ENCODE results near the gene NFKBIL1.
"Not testable (repeated sequence)": the region's sequence is repeated elsewhere in the genome, so short reads cannot be mapped to it uniquely, and the experiment has no call there.

The NFKBIL1 gene

DNA sequence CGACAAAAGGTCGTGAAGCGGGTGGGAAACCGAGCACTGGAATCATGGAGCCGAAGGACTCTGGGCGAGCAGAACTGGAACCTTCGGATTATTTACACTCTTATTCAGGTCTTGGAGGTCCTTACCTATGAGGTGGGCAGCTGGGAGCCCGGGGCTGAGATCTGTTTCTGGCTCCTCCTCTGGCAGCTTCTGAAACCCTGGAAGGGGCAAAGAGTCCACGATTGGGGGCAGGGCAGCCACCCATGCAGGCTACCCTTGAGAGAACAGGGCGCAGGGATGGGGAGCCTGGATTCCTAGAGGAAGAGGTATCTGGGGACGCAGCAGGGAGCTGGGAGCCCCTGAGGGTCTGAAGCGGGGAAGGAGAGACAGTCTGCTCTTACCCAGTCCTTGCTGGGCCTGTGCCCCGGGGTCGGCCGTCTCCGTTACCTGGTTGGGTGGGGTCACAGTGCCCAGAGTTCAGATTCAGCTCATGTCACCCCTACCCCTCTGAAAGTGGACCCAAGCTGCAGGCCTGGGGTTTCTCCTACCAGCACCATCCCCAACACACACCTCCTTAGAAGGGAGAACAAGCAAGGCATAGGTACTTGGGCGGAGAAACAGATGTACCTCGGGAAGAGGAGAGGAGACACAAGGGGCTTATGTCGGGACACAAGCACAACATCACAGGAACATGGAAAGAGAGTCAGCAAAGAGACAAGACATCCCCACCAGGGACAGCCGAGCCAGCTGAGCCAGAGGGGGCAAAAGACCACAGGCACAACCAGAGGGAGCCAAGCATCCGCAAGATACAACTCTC is 34.2 kb downstream of the NFKBIL1 start:
- DNase-seq (ENCODE audit: low read depth) = no peak

DNA sequence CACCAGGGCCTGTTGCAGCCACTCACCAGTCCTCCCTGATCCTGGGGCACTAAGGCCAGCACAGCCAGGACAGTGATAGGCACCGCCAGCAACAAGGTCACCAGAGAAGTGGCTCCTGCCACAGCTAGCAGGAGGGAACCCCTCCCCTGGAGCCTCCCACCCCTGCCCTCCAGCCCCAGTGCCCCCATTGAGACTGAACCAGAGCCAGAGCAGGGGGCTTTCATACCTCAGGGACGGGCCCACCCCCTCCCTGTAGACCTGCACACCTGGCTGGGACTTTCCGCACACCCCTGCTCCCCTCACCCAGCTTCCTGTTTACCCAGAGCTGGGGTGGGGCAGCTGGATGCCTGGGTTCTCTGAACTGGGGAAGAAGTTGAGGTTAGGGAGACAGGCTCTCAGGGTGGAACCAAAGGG is 34.8 kb downstream of the NFKBIL1 start, which contains the start of gene LTB:
LTB (minus strand) TSS at position 195 of the 414 bp plus-strand sequence; CDS start at position 188, 7 bp downstream.
- DNase-seq (ENCODE audit: low read depth) = no peak

DNA sequence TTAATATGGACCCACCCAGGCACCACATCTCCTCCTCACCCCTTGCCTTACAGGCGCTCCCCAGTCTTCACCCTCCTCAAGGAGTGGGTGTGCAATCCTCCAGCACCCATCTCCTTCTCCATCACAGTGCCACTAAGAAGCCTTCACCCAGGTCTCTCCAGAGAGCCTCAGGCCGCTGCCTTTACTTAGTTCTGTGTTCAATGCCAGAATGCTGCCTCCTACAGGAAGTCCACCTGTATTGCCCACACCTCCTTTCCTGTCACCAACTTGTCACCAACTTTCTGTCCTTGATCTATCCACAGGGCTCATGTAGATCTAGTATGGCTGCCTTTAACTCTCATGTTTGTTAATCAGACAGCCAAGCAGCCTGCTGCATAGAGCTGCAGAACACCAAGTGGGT is 38.1 kb downstream of the NFKBIL1 start:
- DNase-seq (ENCODE audit: low read depth) = no peak

DNA sequence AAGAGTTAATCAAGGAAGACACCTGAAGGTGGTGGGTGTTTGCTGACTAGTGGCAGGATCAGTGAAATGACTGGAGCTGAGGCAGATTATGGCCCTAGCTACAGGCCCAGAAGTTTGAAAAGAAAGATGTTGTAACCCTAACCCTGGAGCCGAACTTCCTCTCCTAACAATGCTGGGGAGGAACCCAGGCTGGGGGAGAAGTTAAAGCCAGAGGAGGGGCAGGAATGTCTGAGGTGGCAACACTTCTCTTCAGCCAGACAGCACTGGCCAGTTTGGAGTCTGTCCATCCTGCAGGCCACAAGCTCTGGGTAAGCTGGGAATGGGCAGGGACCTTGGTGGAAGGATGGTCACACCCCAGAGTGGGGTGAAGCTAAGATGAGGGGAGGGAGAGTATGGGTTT is 38.6 kb downstream of the NFKBIL1 start, which contains the start of gene LST1:
LST1 (plus strand) TSS at position 270 of the 400 bp plus-strand sequence. CDS start 1,023 bp downstream, outside the sequence.
- no peak for DNase-seq (ENCODE audit: low read depth)

DNA sequence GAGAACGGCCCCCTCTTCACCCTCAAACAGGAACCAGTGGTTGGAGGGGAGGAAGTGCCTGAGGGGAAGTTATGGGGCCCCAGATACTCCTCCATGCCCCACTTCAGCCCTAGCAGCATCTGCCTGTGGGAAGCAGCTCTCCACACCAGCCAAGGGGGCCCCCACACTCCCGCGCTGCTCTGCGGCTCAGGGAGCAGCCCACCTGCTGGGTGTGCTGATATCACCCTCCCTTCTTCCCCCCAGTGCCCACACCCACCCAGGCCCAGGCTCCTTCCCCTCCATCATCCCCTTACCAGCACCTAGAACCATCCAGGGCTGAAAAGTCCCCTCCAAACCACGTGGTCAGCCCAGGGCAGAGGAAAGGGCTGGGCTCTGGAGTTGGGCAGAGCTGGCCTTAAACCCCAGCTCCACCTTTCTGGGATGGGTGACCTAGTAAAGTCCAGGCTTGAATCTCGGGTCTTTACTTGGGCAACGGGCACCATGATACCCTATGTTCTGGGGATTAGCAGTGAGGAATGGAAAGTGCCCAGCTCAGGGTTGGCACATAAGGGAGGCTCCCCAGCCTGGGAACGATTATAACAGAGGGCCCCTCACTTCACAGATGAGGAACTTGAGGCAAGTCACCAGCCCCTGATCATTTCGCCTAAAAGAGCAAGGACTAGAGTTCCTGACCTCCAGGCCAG is 39.3 kb downstream of the NFKBIL1 start:
- no peak for DNase-seq (ENCODE audit: low read depth)

DNA sequence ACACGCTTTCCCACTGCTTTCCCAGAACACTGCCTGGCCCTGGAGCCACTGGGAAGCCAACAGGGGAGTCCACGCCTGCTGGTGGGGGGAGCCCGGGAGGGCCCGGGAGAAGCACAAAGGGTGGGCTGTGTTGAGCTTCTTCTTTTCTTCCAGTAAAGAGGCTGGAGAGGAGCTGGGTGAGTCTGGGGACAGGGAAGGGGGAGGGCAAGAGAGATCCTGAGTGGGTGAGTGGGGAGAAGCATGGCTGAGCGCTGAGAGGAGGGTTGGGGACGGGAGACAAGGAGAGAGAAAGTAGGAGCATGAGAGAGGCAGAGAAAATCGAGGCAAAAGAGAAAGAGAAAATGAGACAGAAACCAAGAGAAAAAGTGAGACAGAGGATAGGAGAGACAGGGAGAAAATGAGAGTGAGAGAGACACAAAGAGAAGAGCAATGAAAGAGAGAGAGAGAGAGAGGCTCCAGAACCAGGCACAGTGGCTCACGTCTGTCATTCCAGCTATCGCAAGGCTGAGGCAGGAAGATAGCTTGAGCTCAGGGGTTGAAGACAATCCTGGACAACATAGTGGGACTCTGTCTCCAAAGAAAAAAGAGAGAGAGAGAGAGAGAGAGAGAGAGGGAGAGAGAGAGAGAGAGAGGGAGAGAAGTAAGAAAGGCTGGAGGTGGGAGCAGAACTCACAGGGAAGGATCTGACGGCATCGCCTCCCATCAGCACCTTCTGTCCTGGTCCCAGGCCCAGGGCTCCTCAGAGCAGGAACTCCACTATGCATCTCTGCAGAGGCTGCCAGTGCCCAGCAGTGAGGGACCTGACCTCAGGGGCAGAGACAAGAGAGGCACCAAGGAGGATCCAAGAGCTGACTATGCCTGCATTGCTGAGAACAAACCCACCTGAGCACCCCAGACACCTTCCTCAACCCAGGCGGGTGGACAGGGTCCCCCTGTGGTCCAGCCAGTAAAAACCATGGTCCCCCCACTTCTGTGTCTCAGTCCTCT is 40.7 kb downstream of the NFKBIL1 start:
- DNase-seq (ENCODE audit: low read depth) = no peak

DNA sequence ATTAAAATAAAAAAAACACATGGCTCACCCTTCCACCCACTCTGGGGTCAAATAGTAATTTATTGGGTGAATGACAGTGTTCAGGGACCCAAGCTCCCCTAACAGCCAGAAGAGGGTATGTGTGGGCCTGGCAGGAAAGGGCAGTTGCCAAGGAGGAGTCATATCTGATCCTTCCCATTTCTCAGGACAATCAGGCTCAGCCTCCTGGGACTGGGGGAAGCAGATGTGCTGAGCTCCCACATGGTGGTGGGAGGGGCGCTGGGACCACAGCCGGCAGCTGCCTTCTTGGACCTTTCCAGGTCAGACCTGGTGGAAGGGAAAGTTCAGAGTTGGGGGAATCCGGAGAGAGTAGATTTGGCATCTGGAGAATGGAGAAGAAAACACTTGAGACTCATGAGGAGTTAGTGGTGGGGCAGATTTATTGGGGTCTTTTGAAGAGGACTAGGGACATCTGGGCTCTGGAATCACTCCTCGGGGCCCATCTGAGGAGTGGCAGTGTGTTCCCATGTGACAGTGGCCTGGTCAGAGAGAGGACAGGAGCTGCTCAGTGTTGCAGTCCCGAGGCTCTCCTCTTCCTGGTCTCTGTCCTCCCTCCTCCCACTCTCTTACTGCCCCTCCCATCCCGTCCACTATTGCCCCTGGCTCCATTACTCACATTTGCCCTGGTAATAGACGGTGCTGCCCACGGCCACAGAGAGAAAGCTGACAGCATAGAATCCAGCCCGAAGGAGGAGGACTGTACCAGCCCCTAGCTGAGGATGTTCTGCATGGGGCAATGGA is 41.7 kb downstream of the NFKBIL1 start:
- DNase-seq (ENCODE audit: low read depth) = no peak

DNA sequence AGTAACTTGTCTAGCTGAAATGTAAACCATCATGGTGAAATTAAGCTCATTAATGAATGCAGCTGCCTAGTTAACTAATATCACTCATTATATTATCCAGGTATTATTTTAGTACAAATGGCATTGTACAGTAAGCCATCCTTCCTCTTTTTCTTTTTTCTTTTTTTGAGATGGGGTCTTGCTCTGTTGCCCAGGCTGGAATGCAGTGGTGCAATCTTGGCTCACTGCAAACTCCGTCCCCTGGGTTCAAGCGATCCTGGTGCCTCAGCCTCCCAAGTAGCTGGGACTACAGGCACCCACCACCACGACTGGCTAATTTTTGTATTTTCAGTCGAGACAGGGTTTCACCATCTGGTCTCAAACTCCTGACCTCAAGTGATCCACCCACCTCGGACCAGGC is 43.3 kb downstream of the NFKBIL1 start:
- DNase-seq (ENCODE audit: low read depth) = not testable (repeated sequence)

DNA sequence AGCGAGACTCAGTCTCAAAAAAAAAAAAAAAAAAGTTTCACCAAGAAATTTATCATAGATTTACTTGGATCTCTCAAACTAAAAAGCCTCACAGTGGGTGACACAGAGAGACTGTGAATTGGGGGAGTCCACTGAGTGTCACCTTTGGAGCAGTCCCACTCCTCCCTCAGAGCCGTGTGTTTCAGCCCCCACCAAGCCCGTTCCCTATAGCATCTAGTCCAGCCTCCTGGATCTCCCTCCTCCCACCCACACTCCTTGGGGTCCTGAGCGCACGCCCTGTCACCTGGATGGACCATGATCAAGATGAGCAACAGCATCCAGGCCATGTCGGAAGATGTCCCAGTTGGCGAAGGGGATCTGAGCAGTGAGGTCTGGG is 45.0 kb downstream of the NFKBIL1 start:
- DNase-seq (ENCODE audit: low read depth) = no peak

DNA sequence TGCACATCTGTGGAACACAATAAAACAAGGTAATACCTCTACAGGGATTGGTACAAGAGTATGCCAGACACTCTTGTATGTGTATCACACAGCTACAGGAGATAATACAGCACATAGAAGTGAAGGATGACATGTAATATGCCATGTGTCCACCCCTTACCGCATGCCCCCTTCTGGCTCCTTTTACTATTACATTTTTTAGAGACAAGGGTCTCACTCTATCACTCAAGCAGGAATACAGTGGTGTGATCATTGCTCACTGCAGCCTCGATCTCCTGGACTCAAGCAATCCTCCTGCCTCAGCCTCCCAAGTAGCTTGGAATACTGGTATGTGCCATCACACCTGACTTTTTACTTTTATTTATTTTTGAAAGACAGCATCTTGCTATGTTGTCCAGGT is 49.6 kb downstream of the NFKBIL1 start:
- DNase-seq (ENCODE audit: low read depth) = no peak

DNA sequence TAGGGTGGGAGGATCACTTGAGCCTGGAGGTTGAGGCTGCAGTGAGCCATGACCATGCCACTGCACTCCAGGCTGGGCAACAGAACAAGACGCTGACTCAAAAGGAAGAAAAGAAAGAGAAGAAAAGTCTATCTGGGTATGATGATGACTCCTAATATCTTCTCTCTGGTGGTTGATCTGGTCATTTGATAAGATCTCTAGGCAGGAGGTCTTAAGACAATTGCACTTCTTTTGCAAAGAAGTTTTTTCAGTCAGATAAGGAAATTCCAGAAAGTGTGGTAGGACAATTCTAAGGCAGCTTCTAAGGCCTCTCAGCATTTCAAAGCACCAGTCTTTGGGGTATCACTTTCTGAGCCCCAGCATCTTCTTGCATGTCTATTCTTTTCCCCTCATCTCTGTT is 59.9 kb downstream of the NFKBIL1 start:
- no peak for DNase-seq (ENCODE audit: low read depth)
